ENCODE data around the gene DCST2.
A peak's percentile ranks its signal among the peaks of the same experiment; 100 is the strongest.

The DCST2 gene

GRCh38 chr1:155030243-155030795 lies 3.3 kb downstream of the DCST2 start:
- no peak for DNase-seq (ENCODE audit: low read depth in 2 of 2, low spot score in 1 of 2)

GRCh38 chr1:155029513-155030242 lies 3.9 kb downstream of the DCST2 start:
- no peak for DNase-seq (ENCODE audit: low read depth in 2 of 2, low spot score in 1 of 2)

- no peak for DNase-seq (ENCODE audit: low read depth in 2 of 2, low spot score in 1 of 2)
Measured at GRCh38 chr1:155026588-155026987, 7.0 kb downstream of the DCST2 start.

- no peak for DNase-seq (ENCODE audit: low read depth in 2 of 2, low spot score in 1 of 2)
Measured at GRCh38 chr1:155026154-155026553, 7.4 kb downstream of the DCST2 start.

GRCh38 chr1:155024315-155024714 lies 9.3 kb downstream of the DCST2 start:
- no peak for DNase-seq (ENCODE audit: low read depth in 2 of 2, low spot score in 1 of 2)

- DNase-seq (ENCODE audit: low read depth in 2 of 2, low spot score in 1 of 2), result no peak
Measured at GRCh38 chr1:155023627-155024026, 10.0 kb downstream of the DCST2 start.

- DNase-seq (ENCODE audit: low read depth in 2 of 2, low spot score in 1 of 2), result no peak
Measured at GRCh38 chr1:155022927-155023236, 10.7 kb downstream of the DCST2 start.

GRCh38 chr1:155022136-155022926 lies 11.2 kb downstream of the DCST2 start:
- DNase-seq (ENCODE audit: low read depth in 2 of 2, low spot score in 1 of 2), result no peak

- DNase-seq (ENCODE audit: low read depth in 2 of 2, low spot score in 1 of 2), result no peak
Measured at GRCh38 chr1:155019377-155020245, 14.0 kb downstream of the DCST2 start.

- DNase-seq (ENCODE audit: low read depth in 2 of 2, low spot score in 1 of 2), result no peak
Measured at GRCh38 chr1:155018617-155019348, 14.8 kb downstream of the DCST2 start.

GRCh38 chr1:155017946-155018316 lies 15.7 kb downstream of the DCST2 start:
- DNase-seq (ENCODE audit: low read depth in 2 of 2, low spot score in 1 of 2), result no peak

- DNase-seq (ENCODE audit: low read depth in 2 of 2, low spot score in 1 of 2), result peak; percentile 77 to 83
Measured at GRCh38 chr1:155017041-155017945, 16.3 kb downstream of the DCST2 start.

GRCh38 chr1:155016231-155016831 lies 17.2 kb downstream of the DCST2 start:
- no peak for DNase-seq (ENCODE audit: low read depth in 2 of 2, low spot score in 1 of 2)

- no peak for DNase-seq (ENCODE audit: low read depth in 2 of 2, low spot score in 1 of 2)
Measured at GRCh38 chr1:155015527-155016230, 17.9 kb downstream of the DCST2 start.

- no peak for DNase-seq (ENCODE audit: low read depth in 2 of 2, low spot score in 1 of 2)
Measured at GRCh38 chr1:155014709-155015508, 18.7 kb downstream of the DCST2 start.

- DNase-seq (ENCODE audit: low read depth in 2 of 2, low spot score in 1 of 2), result no peak
Measured at GRCh38 chr1:155013632-155014031, 19.9 kb downstream of the DCST2 start.

GRCh38 chr1:155012776-155013602 lies 20.6 kb downstream of the DCST2 start:
- no peak for DNase-seq (ENCODE audit: low read depth in 2 of 2, low spot score in 1 of 2)
